HL-60 (cell line): Measurements from ENCODE around the gene GRIN2C.

Experiments used
- GABPA ChIP-seq: IDR thresholded peaks from 2 replicates; pipeline ENCODE4 v1.6.1; 2012; ENCODE audit warnings: low read depth
- POLR2AphosphoS5 ChIP-seq: IDR thresholded peaks from 2 replicates; pipeline ENCODE4 v1.6.1; 2012; ENCODE audit warnings: low read depth
- REST ChIP-seq: IDR thresholded peaks from 2 replicates; pipeline ENCODE4 v1.6.1; 2012; ENCODE audit warnings: low read depth; ENCODE audit not compliant: insufficient replicate concordance
- SPI1 ChIP-seq: IDR thresholded peaks from 2 replicates; pipeline ENCODE4 v1.6.1; 2012; ENCODE audit warnings: low read depth, mild to moderate bottlenecking, borderline replicate concordance
- TF ChIP-seq, protein P1 (sequence below): IDR thresholded peaks from one replicate; pipeline ENCODE4 v1.5.1; 2011; ENCODE audit warnings: low read length, control low read depth, inconsistent platforms; ENCODE audit not compliant: insufficient read depth

GRCh38 chr17:74824961-74825627 is 34.6 kb downstream of the GRIN2C start:
- TF ChIP-seq, protein P1, sequence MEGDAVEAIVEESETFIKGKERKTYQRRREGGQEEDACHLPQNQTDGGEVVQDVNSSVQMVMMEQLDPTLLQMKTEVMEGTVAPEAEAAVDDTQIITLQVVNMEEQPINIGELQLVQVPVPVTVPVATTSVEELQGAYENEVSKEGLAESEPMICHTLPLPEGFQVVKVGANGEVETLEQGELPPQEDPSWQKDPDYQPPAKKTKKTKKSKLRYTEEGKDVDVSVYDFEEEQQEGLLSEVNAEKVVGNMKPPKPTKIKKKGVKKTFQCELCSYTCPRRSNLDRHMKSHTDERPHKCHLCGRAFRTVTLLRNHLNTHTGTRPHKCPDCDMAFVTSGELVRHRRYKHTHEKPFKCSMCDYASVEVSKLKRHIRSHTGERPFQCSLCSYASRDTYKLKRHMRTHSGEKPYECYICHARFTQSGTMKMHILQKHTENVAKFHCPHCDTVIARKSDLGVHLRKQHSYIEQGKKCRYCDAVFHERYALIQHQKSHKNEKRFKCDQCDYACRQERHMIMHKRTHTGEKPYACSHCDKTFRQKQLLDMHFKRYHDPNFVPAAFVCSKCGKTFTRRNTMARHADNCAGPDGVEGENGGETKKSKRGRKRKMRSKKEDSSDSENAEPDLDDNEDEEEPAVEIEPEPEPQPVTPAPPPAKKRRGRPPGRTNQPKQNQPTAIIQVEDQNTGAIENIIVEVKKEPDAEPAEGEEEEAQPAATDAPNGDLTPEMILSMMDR, result no peak
- TF ChIP-seq POLR2AphosphoS5, result no peak
- TF ChIP-seq REST, result no peak
- no peak for TF ChIP-seq GABPA
- no peak for TF ChIP-seq SPI1
